Measurements from ENCODE around the gene ARHGAP30.

DNA sequence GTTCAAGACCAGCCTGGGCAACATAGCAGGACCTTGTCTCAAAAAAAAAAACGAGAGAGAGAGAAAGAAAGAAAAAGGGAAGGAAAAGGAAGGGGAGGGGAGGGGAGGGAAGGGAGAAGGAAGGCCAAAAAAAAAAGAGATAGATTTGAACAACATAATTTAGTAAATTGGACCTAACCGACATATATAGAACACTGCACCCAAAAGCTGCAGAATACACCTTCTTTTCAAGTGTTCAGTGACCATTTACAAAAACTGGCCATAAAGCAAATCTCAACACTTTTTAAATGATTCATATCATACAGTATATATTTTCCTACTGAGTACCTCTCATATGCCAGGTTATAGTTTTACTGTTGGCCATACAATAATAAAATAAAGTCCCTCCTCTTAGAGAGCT lies 37.8 kb downstream of the ARHGAP30 start:
- no peak for TF ChIP-seq GATA2 (IDR thresholded peaks at IDR 0.05; ENCODE audit: low read depth, low read length)
- TF ChIP-seq GATA3 (IDR thresholded peaks at IDR 0.05; ENCODE audit: low read depth, low read length), result no peak
